ENCODE data around the gene STK39.
"Not testable (repeated sequence)": the region's sequence is repeated elsewhere in the genome, so short reads cannot be mapped to it uniquely, and the experiment has no call there.

STK39 gene

GRCh38 chr2:168247341-168248261 lies at the start of gene STK39:
TSS of gene STK39 (minus strand) at chr2:168247595. CDS start at chr2:168247435, 160 bp downstream.
- peak; percentile 83 for DNase-seq

- no peak for DNase-seq
Measured at GRCh38 chr2:168295051-168295450, 47.7 kb upstream of the STK39 start.

GRCh38 chr2:168294409-168294808 lies 47.0 kb upstream of the STK39 start:
- no peak for DNase-seq

- no peak for DNase-seq
Measured at GRCh38 chr2:168293766-168294165, 46.4 kb upstream of the STK39 start.

GRCh38 chr2:168290391-168290790 lies 43.0 kb upstream of the STK39 start:
- DNase-seq = no peak

- no peak for DNase-seq
Measured at GRCh38 chr2:168289880-168290279, 42.5 kb upstream of the STK39 start.

GRCh38 chr2:168286535-168286934 lies 39.1 kb upstream of the STK39 start:
- no peak for DNase-seq

GRCh38 chr2:168278424-168278888 lies 31.1 kb upstream of the STK39 start:
- no peak for DNase-seq

- no peak for DNase-seq
Measured at GRCh38 chr2:168277276-168277675, 29.9 kb upstream of the STK39 start.

- DNase-seq = no peak
Measured at GRCh38 chr2:168272225-168272624, 24.8 kb upstream of the STK39 start.

GRCh38 chr2:168262926-168263325 lies 15.5 kb upstream of the STK39 start:
- not testable (repeated sequence) for DNase-seq

GRCh38 chr2:168256448-168256847 lies 9.1 kb upstream of the STK39 start:
- no peak for DNase-seq

GRCh38 chr2:168255866-168256265 lies 8.5 kb upstream of the STK39 start:
- no peak for DNase-seq

GRCh38 chr2:168255103-168255502 lies 7.7 kb upstream of the STK39 start:
- DNase-seq = no peak

GRCh38 chr2:168254158-168254935 lies 7.0 kb upstream of the STK39 start:
- DNase-seq = no peak

GRCh38 chr2:168253379-168253778 lies 6.0 kb upstream of the STK39 start:
- peak; percentile 7 for DNase-seq

GRCh38 chr2:168252976-168253375 lies 5.6 kb upstream of the STK39 start:
- no peak for DNase-seq

- peak; percentile 87 for DNase-seq
Measured at GRCh38 chr2:168246483-168247340, 683 bp downstream of the STK39 start.

- no peak for DNase-seq
Measured at GRCh38 chr2:168246072-168246482, 1.3 kb downstream of the STK39 start.

- DNase-seq = peak; percentile 12
Measured at GRCh38 chr2:168245074-168245825, 2.1 kb downstream of the STK39 start.

- peak; percentile 57 for DNase-seq
Measured at GRCh38 chr2:168244318-168244717, 3.1 kb downstream of the STK39 start.

- DNase-seq = no peak
Measured at GRCh38 chr2:168243061-168243460, 4.3 kb downstream of the STK39 start.
